Measurements from ENCODE around the gene PDCD1. TPM values are rescaled to one million over a fixed set of nuclear protein-coding genes. Genes with fewer than 3 reads are reported as not detected.

PDCD1 gene
- total and polyA plus RNA-seq, 2 donors from 2014 or later, result 0.49 to 1.6 TPM

DNA sequence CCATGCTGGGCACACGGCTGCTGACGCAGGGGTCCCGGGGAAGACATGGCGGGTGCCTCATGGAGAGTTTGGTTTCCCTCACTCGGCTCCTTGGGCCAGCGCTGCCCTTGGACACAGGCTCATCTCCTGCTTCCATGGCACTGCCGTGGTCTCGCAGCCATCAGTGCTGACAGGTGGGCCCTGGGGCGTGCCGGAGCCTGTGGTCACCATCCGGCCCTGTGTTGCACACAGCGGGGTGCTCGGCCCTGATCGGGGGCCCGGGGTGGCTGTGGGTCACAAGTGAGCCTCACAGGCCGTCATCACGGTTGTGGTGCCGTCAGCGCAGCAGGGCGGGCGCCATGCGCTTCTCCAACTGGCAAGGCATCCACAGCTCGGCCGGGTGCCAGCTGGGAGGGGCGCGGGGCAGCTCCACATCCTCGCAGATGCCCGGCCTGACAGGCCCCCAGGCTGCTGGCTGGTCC is 11.4 kb upstream of the PDCD1 start:
- H3K36me3 ChIP-seq (ENCODE audit: control insufficient read depth in 2 of 3, insufficient read depth in 3 of 3, low read length in 3 of 3), result no peaks in the 10 kb centered on the region
- no peak overlapping the region for H3K9ac ChIP-seq (ENCODE audit: low read length in 3 of 3)
- H3K4me1 ChIP-seq (ENCODE audit: control insufficient read depth in 2 of 3, insufficient read depth in 2 of 3, low read depth in 1 of 3, low read length in 3 of 3), result no peaks in the 10 kb centered on the region
- no peak overlapping the region for H3K27ac ChIP-seq (ENCODE audit: low read depth in 2 of 2, low read length in 2 of 2)
- peak in 1 of 5 donors; percentile 81 for DNase-seq
- TF ChIP-seq CTCF (IDR thresholded peaks at IDR 0.05; ENCODE audit: borderline replicate concordance, extremely low read depth, insufficient read depth), result no peak
- FAIRE-seq, result no peak
- peaks cover 9% of the 10 kb centered on the region for H3K27me3 ChIP-seq (ENCODE audit: control insufficient read depth, insufficient read depth, low read length)
- H3K9me3 ChIP-seq (ENCODE audit: control insufficient read depth in 2 of 3, insufficient read depth in 1 of 3, low read length in 3 of 3), result no peaks in the 10 kb centered on the region
- H3K4me3 ChIP-seq (ENCODE audit: low read length in 3 of 3), result no peak overlapping the region
- intact Hi-C loops (cut with DNase I), result loop anchor here (10.0 kb wide), 1 partner anchor 135 kb away; the partner anchor contains the start of gene D2HGDH

DNA sequence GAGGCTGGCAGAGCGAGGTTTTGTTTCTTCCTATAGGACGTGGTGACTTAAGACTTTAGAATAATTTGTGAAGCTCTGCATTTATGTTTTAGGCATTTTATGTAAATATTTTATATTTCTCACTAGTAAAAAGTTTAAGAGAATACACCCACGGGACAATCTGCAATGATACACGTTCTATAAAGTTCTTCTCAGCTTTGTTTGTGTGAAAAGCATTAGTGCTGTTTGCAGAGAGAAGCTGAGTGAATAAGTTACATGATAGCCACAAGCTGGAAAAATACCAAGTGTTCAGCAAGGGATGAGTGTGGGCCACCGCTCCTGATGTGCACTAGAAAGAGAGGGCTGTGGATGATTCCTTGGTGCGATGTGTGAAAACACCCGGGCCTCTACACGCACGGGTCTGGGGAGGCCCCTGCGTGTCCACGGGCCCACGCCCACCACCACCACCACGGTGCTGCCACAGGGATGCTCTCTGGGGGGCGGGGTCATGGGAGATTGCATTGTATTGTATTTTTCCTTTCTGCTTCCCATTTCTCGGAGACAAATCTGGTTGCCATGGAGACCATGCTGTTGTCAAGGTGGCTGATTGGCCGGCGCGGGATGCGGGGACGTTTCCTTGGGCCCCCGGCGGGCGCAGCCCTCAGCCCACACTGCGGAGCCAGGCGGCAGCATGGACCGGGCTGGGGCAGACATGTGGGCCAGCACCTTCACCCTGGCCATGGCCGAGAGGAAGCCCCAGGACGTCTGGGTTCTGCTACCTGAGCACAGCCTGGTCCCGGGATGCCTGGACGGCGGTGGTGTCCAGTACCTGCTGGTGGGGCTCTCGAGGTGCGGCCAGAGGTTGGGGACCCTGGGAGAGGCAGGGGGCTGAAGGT is 10.6 kb upstream of the PDCD1 start, which contains the start of gene RTP5:
Gene RTP5 (plus strand): TSS at position 643 of the 875 bp plus-strand sequence. CDS start 28 bp downstream, at position 671.
- no peak for TF ChIP-seq CTCF (IDR thresholded peaks at IDR 0.05; ENCODE audit: borderline replicate concordance, extremely low read depth, insufficient read depth)
- Histone ChIP-seq H3K9ac (ENCODE audit: low read length in 3 of 3) (no peak within 1 kb of the TSS), H3K9me3 (ENCODE audit: control insufficient read depth in 2 of 3, insufficient read depth in 1 of 3, low read length in 3 of 3) (peaks cover 0 to 5% (median 0%) of the 10 kb centered on the region in 3 donors), H3K4me1 (ENCODE audit: control insufficient read depth in 2 of 3, insufficient read depth in 2 of 3, low read depth in 1 of 3, low read length in 3 of 3) (peaks cover 0 to under 1% (median under 1%) of the 10 kb centered on the region in 3 donors), H3K36me3 (ENCODE audit: control insufficient read depth in 2 of 3, insufficient read depth in 3 of 3, low read length in 3 of 3) (peaks cover 0 to under 1% (median 0%) of the 10 kb centered on the region in 3 donors), H3K27me3 (ENCODE audit: control insufficient read depth, insufficient read depth, low read length) (peaks cover 16% of the 10 kb centered on the region), H3K4me3 (ENCODE audit: low read length in 3 of 3) (no peak within 1 kb of the TSS), H3K27ac (ENCODE audit: low read depth in 2 of 2, low read length in 2 of 2) (no peak within 1 kb of the TSS)
- peak in 1 of 5 donors; percentile 60 for DNase-seq
- FAIRE-seq, result no peak
- intact Hi-C loops (cut with DNase I), result no loop called here

DNA sequence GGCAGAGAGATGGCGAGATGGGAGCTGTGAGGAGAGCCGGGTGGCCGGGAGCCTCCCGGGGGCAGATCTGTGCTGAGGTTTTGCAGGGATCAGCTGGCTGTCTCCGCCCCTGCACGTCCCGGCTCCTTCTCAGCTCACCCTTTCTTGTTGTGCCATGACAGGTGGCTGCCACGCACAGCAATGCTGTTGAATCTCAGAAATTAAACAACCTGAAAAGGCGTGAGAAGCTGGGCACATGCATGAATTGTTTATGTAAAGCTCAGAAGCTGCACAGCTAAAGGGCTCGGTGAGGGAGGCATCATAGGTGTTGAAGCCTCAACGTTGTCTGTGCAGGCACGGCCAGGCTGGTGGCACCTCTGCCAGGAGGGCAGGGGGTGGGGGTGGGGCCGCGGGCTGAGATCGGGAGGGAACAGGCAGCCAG is 10.0 kb upstream of the PDCD1 start:
- H3K9me3 ChIP-seq (ENCODE audit: control insufficient read depth in 2 of 3, insufficient read depth in 1 of 3, low read length in 3 of 3), result peaks cover 0 to 9% (median 0%) of the 10 kb centered on the region in 3 donors
- no peak overlapping the region for H3K27ac ChIP-seq (ENCODE audit: low read depth in 2 of 2, low read length in 2 of 2)
- TF ChIP-seq CTCF (IDR thresholded peaks at IDR 0.05; ENCODE audit: borderline replicate concordance, extremely low read depth, insufficient read depth), result no peak
- H3K27me3 ChIP-seq (ENCODE audit: control insufficient read depth, insufficient read depth, low read length), result peaks cover 19% of the 10 kb centered on the region
- FAIRE-seq, result no peak
- peaks cover 0 to 3% (median 0%) of the 10 kb centered on the region in 3 donors for H3K36me3 ChIP-seq (ENCODE audit: control insufficient read depth in 2 of 3, insufficient read depth in 3 of 3, low read length in 3 of 3)
- H3K4me3 ChIP-seq (ENCODE audit: low read length in 3 of 3), result no peak overlapping the region
- no peak overlapping the region for H3K9ac ChIP-seq (ENCODE audit: low read length in 3 of 3)
- H3K4me1 ChIP-seq (ENCODE audit: control insufficient read depth in 2 of 3, insufficient read depth in 2 of 3, low read depth in 1 of 3, low read length in 3 of 3), result peaks cover 0 to 4% (median 3%) of the 10 kb centered on the region in 3 donors
- peak in 1 of 5 donors; percentile 61 for DNase-seq
- intact Hi-C loops (cut with DNase I), result no loop called here

Measured in kidney (tissue), 14 donors.